Neural cell (in vitro differentiated cells): ENCODE measurements around the gene MYO15A. TPM values are rescaled to one million over a fixed set of nuclear protein-coding genes. Genes with fewer than 3 reads are reported as not detected.

Experiments used
- H2AFZ ChIP-seq: fragments of 200-600, 300-800 bp; sonication (generic), shearing (Covaris generic); 2 replicates; pipeline ENCODE4 v1.6.0; 2014; ENCODE audit warnings: low read depth, mild to moderate bottlenecking, antibody characterized with exemption, low read length, moderate library complexity
- H3F3A ChIP-seq: fragments of 200-600 bp; shearing (Covaris generic); 2 replicates; pipeline ENCODE4 v1.6.1; 2016; ENCODE audit warnings: mild to moderate bottlenecking, moderate library complexity, mixed read lengths, antibody characterized with exemption, low read length; ENCODE audit not compliant: insufficient read depth, poor library complexity, severe bottlenecking
- H3K27ac ChIP-seq: fragments of 200-600, 300-800 bp; sonication (generic), shearing (Covaris generic); 2 replicates; pipeline ENCODE4 v1.5.1; 2014; ENCODE audit warnings: mild to moderate bottlenecking, low read length, moderate library complexity
- H3K27me3 ChIP-seq: fragments of 300-800, 200-600 bp; sonication (generic), shearing (Covaris generic); 2 replicates; pipeline ENCODE4 v1.6.0; 2014; ENCODE audit warnings: mild to moderate bottlenecking, low read depth, low read length, moderate library complexity; ENCODE audit not compliant: insufficient read depth
- H3K36me3 ChIP-seq: fragments of 300-800, 200-600 bp; sonication (generic), shearing (Covaris generic); 2 replicates; pipeline ENCODE4 v1.5.1; 2014; ENCODE audit warnings: mild to moderate bottlenecking, antibody characterized with exemption, low read length, moderate library complexity; ENCODE audit not compliant: insufficient read depth
- H3K4me2 ChIP-seq: fragments of 300-800, 200-600 bp; sonication (generic), shearing (Covaris generic); 2 replicates; pipeline ENCODE4 v1.6.0; 2014; ENCODE audit warnings: mild to moderate bottlenecking, low read length
- H3K4me3 ChIP-seq: fragments of 300-800, 200-600 bp; sonication (generic), shearing (Covaris generic); 2 replicates; pipeline ENCODE4 v1.5.1; 2014; ENCODE audit warnings: mild to moderate bottlenecking, low read length, moderate library complexity
- H3K79me2 ChIP-seq: fragments of 200-600 bp; shearing (Covaris generic); replicated peaks from 2 replicates; pipeline ENCODE4 v1.6.0; 2014; ENCODE audit warnings: mild to moderate bottlenecking, low read length, moderate library complexity; ENCODE audit not compliant: insufficient read depth
- H3K9ac ChIP-seq: fragments of 300-800, 200-600 bp; sonication (generic), shearing (Covaris generic); 2 replicates; pipeline ENCODE4 v1.6.1; 2016; ENCODE audit warnings: mild to moderate bottlenecking, low read length, mixed read lengths
- H3K9me2 ChIP-seq: fragments of 200-600 bp; shearing (Covaris generic); 2 replicates; pipeline ENCODE4 v1.6.1; 2016; ENCODE audit warnings: mild to moderate bottlenecking, low read length, mixed read lengths; ENCODE audit not compliant: insufficient read depth
- H3K9me3 ChIP-seq: fragments of 200-600, 300-800 bp; sonication (generic), shearing (Covaris generic); 2 replicates; pipeline ENCODE4 v1.6.1; 2016; ENCODE audit warnings: mild to moderate bottlenecking, mixed run types, low read length, moderate library complexity, mixed read lengths
- H4K20me1 ChIP-seq: fragments of 200-600 bp; shearing (Covaris generic); 2 replicates; pipeline ENCODE4 v1.6.1; 2016; ENCODE audit warnings: mild to moderate bottlenecking, mixed run types; ENCODE audit not compliant: insufficient read depth
- EP300 ChIP-seq: fragments of 450-650 bp; conservative IDR thresholded peaks from 2 replicates; pipeline ENCODE4 v1.6.1; 2014; ENCODE audit warnings: antibody characterized with exemption, mild to moderate bottlenecking, moderate library complexity; ENCODE audit not compliant: poor library complexity, severe bottlenecking
- EZH2 ChIP-seq: fragments of 200-600, 300-800 bp; shearing (Covaris generic), sonication (generic); IDR thresholded peaks from 2 replicates; pipeline ENCODE4 v1.6.1; 2014; ENCODE audit warnings: antibody characterized with exemption, low read length, borderline replicate concordance, mild to moderate bottlenecking; ENCODE audit not compliant: insufficient read depth, poor library complexity, severe bottlenecking
- MXI1 ChIP-seq: fragments of 450-650 bp; conservative IDR thresholded peaks from 2 replicates; pipeline ENCODE4 v1.6.1; 2014; ENCODE audit warnings: antibody characterized with exemption, mild to moderate bottlenecking; ENCODE audit not compliant: poor library complexity, severe bottlenecking
- POLR2AphosphoS5 ChIP-seq: IDR thresholded peaks from 2 replicates; pipeline ENCODE4 v1.6.1; 2012
- RAD21 ChIP-seq: fragments of 450-650 bp; conservative IDR thresholded peaks from 2 replicates; pipeline ENCODE4 v1.6.1; 2014; ENCODE audit warnings: antibody characterized with exemption, mild to moderate bottlenecking, moderate library complexity
- SMC3 ChIP-seq: fragments of 450-650 bp; conservative IDR thresholded peaks from 2 replicates; pipeline ENCODE4 v1.6.1; 2014; ENCODE audit warnings: antibody characterized with exemption, mild to moderate bottlenecking, moderate library complexity; ENCODE audit not compliant: poor library complexity
- TAF1 ChIP-seq: IDR thresholded peaks from 2 replicates; pipeline ENCODE4 v1.6.1; 2012; ENCODE audit warnings: low read depth
- polyA plus RNA-seq: library from polyadenylated mRNA; depleted of rRNA; stranded (reverse); fragments of >200 nt; gene quantifications from 2 replicates; pipeline ENCODE4 v1.2.3, GENCODE V29; 2014
- TF ChIP-seq, protein P1 (sequence below): fragments of 450-650 bp; IDR thresholded peaks from 2 replicates; pipeline ENCODE4 v1.5.1; 2014; ENCODE audit warnings: antibody characterized with exemption, mild to moderate bottlenecking, moderate library complexity; ENCODE audit not compliant: poor library complexity, severe bottlenecking
- TF ChIP-seq, protein P2 (sequence below): IDR thresholded peaks from 2 replicates; pipeline ENCODE4 v1.6.1; 2012; ENCODE audit warnings: borderline replicate concordance

MYO15A gene
- polyA plus RNA-seq, 1 donor from 2014 or later, result 1.9 TPM

DNA sequence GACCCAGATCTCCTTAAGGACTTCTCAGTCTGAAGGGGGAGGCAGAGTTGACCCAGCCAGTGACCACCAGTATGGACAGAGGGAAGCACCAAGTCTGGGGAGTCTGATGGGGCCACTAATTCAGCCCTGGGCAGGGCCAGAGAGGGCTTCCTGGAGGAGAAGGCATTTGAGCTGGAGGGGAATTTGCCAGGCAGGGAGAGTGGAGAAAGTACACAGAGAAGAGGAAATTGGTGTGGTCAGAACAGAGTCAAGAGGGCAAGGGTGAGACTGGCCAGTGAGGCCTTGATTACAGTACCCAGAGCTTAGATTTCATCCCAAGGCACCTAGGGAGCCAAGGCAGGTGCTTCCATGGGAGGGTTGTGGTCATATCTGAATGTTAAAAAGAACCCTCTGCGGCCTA, 36.3 kb downstream of the MYO15A start:
- H4K20me1 ChIP-seq, result no peaks in the 10 kb centered on the region
- no peaks in the 10 kb centered on the region for H3K36me3 ChIP-seq
- H3K9me3 ChIP-seq, result no peaks in the 10 kb centered on the region
- no peaks in the 10 kb centered on the region for H3K9me2 ChIP-seq
- no peak overlapping the region for H3K4me3 ChIP-seq
- H3K27ac ChIP-seq, result no peak overlapping the region
- no peaks in the 10 kb centered on the region for H3K27me3 ChIP-seq
- no peak overlapping the region for H2AFZ ChIP-seq
- H3K9ac ChIP-seq, result no peak overlapping the region
- no peaks in the 10 kb centered on the region for H3F3A ChIP-seq
- no peak for TF ChIP-seq RAD21
- TF ChIP-seq EZH2, result no peak
- no peak for TF ChIP-seq POLR2AphosphoS5
- TF ChIP-seq MXI1, result no peak
- no peak for TF ChIP-seq SMC3
- TF ChIP-seq EP300, result no peak
- TF ChIP-seq, protein P1, sequence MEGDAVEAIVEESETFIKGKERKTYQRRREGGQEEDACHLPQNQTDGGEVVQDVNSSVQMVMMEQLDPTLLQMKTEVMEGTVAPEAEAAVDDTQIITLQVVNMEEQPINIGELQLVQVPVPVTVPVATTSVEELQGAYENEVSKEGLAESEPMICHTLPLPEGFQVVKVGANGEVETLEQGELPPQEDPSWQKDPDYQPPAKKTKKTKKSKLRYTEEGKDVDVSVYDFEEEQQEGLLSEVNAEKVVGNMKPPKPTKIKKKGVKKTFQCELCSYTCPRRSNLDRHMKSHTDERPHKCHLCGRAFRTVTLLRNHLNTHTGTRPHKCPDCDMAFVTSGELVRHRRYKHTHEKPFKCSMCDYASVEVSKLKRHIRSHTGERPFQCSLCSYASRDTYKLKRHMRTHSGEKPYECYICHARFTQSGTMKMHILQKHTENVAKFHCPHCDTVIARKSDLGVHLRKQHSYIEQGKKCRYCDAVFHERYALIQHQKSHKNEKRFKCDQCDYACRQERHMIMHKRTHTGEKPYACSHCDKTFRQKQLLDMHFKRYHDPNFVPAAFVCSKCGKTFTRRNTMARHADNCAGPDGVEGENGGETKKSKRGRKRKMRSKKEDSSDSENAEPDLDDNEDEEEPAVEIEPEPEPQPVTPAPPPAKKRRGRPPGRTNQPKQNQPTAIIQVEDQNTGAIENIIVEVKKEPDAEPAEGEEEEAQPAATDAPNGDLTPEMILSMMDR, result no peak
- TF ChIP-seq, protein P2, sequence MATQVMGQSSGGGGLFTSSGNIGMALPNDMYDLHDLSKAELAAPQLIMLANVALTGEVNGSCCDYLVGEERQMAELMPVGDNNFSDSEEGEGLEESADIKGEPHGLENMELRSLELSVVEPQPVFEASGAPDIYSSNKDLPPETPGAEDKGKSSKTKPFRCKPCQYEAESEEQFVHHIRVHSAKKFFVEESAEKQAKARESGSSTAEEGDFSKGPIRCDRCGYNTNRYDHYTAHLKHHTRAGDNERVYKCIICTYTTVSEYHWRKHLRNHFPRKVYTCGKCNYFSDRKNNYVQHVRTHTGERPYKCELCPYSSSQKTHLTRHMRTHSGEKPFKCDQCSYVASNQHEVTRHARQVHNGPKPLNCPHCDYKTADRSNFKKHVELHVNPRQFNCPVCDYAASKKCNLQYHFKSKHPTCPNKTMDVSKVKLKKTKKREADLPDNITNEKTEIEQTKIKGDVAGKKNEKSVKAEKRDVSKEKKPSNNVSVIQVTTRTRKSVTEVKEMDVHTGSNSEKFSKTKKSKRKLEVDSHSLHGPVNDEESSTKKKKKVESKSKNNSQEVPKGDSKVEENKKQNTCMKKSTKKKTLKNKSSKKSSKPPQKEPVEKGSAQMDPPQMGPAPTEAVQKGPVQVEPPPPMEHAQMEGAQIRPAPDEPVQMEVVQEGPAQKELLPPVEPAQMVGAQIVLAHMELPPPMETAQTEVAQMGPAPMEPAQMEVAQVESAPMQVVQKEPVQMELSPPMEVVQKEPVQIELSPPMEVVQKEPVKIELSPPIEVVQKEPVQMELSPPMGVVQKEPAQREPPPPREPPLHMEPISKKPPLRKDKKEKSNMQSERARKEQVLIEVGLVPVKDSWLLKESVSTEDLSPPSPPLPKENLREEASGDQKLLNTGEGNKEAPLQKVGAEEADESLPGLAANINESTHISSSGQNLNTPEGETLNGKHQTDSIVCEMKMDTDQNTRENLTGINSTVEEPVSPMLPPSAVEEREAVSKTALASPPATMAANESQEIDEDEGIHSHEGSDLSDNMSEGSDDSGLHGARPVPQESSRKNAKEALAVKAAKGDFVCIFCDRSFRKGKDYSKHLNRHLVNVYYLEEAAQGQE, result no peak
- TF ChIP-seq TAF1, result no peak
- no peak overlapping the region for H3K4me2 ChIP-seq
- H3K79me2 ChIP-seq, result no peaks in the 10 kb centered on the region

DNA sequence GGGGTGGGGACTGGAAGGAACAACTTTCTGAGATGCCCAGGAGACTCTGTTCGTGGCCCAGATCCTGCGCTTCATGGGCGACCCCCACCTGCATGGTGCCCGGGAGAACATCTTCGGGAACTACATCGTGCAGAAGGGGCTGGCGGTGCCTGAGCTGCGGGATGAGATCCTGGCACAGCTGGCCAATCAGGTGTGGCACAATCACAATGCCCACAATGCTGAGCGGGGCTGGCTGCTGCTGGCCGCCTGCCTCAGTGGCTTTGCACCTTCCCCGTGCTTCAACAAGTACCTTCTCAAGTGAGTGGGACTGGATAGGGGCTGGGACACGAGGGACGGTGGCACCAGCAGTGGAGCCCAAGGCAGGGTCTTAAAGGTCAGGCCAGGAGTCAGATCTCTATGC, 37.3 kb downstream of the MYO15A start:
- H3K9ac ChIP-seq, result no peak overlapping the region
- no peaks in the 10 kb centered on the region for H3K36me3 ChIP-seq
- no peak overlapping the region for H2AFZ ChIP-seq
- no peaks in the 10 kb centered on the region for H3K27me3 ChIP-seq
- no peaks in the 10 kb centered on the region for H3F3A ChIP-seq
- H3K9me2 ChIP-seq, result no peaks in the 10 kb centered on the region
- no peaks in the 10 kb centered on the region for H4K20me1 ChIP-seq
- H3K4me3 ChIP-seq, result no peak overlapping the region
- no peak overlapping the region for H3K27ac ChIP-seq
- TF ChIP-seq POLR2AphosphoS5 (no peak), EZH2 (no peak)
- TF ChIP-seq, protein P1, result no peak
- no peaks in the 10 kb centered on the region for H3K79me2 ChIP-seq
- no peaks in the 10 kb centered on the region for H3K9me3 ChIP-seq
- no peak overlapping the region for H3K4me2 ChIP-seq
